SH-SY5Y (cell line): ENCODE results near the gene COL9A2.

Source experiments
- GATA2 ChIP-seq: IDR thresholded peaks from 2 replicates; pipeline ENCODE4 v1.6.1; 2011; ENCODE audit warnings: mild to moderate bottlenecking, low read depth, low read length
- GATA3 ChIP-seq: IDR thresholded peaks from 2 replicates; pipeline ENCODE4 v1.6.1; 2011; ENCODE audit warnings: low read depth, mild to moderate bottlenecking, low read length, moderate library complexity

- TF ChIP-seq GATA2 (no peak), GATA3 (no peak)
Observed at GRCh38 chr1:40351124-40351523, 34.0 kb upstream of the COL9A2 start.
